ENCODE data around the gene MIEF1. TPM values are rescaled to one million over a fixed set of nuclear protein-coding genes. Genes with fewer than 3 reads are reported as not detected.
A peak's percentile ranks its signal among the peaks of the same experiment; 100 is the strongest.

MIEF1 gene
- total and polyA plus RNA-seq, 2 experiments from 2014 or later = 13.2 to 40.1 TPM

GRCh38 chr22:39504071-39504470 is 2.0 kb downstream of the MIEF1 start:
- Histone ChIP-seq H3K27me3 (ENCODE audit: insufficient read depth) (peaks cover 54% of the 10 kb centered on the region), H3K4me2 (no peak overlapping the region), H3K27ac (ENCODE audit: low read depth) (no peak overlapping the region), H3K4me1 (ENCODE audit: insufficient read depth) (peaks cover 13% of the 10 kb centered on the region), H3K9me2 (ENCODE audit: insufficient read depth) (no peaks in the 10 kb centered on the region), H2AFZ (no peak overlapping the region), H3K4me3 (no peak overlapping the region), H4K20me1 (replicated peaks; ENCODE audit: insufficient read depth) (peaks cover 52% of the 10 kb centered on the region), H3K36me3 (ENCODE audit: insufficient read depth) (peaks cover 19% of the 10 kb centered on the region), H3K79me2 (replicated peaks; ENCODE audit: insufficient read depth) (peaks cover 35% of the 10 kb centered on the region), H3F3A (replicated peaks; ENCODE audit: low read depth) (peaks cover 22% of the 10 kb centered on the region)
- Mint-ChIP-seq H3K27ac (no peak overlapping the region), H3K36me3 (ENCODE audit: low read depth) (peaks cover 49% of the 10 kb centered on the region), H3K27me3 (ENCODE audit: insufficient read depth, low read depth, poor library complexity) (peaks cover 62% of the 10 kb centered on the region), H3K4me1 (peaks cover 11% of the 10 kb centered on the region), H3K9me3 (no peaks in the 10 kb centered on the region; the same call in 1 of the 3 replicates), H3K4me3 (peak overlapping the region; percentile 88; the same call in 2 of the 3 replicates)
- TF ChIP-seq ZNF114 (CRISPR knock-in tag; IDR thresholded peaks at IDR 0.05) = no peak
- no peak for TF ChIP-seq CREB1 (CRISPR knock-in tag; IDR thresholded peaks at IDR 0.05; ENCODE audit: low read depth)
- TF ChIP-seq, protein P1, sequence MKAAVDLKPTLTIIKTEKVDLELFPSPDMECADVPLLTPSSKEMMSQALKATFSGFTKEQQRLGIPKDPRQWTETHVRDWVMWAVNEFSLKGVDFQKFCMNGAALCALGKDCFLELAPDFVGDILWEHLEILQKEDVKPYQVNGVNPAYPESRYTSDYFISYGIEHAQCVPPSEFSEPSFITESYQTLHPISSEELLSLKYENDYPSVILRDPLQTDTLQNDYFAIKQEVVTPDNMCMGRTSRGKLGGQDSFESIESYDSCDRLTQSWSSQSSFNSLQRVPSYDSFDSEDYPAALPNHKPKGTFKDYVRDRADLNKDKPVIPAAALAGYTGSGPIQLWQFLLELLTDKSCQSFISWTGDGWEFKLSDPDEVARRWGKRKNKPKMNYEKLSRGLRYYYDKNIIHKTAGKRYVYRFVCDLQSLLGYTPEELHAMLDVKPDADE (IDR thresholded peaks at IDR 0.05) = no peak
- TF ChIP-seq EZH2phosphoT487 (IDR thresholded peaks at IDR 0.05; ENCODE audit: unreplicated experiment) = no peak
- TF ChIP-seq JUNB (IDR thresholded peaks at IDR 0.05; ENCODE audit: unreplicated experiment) = no peak
- TF ChIP-seq EZH2 (IDR thresholded peaks at IDR 0.05; ENCODE audit: low read depth, unreplicated experiment) = no peak
- TF ChIP-seq ZNF462 (CRISPR knock-in tag; IDR thresholded peaks at IDR 0.05) = no peak
- no peak for TF ChIP-seq STAT1 (IDR thresholded peaks at IDR 0.05; ENCODE audit: unreplicated experiment)
- TF ChIP-seq REST (IDR thresholded peaks at IDR 0.05; ENCODE audit: unreplicated experiment) = no peak
- TF ChIP-seq, protein P2, sequence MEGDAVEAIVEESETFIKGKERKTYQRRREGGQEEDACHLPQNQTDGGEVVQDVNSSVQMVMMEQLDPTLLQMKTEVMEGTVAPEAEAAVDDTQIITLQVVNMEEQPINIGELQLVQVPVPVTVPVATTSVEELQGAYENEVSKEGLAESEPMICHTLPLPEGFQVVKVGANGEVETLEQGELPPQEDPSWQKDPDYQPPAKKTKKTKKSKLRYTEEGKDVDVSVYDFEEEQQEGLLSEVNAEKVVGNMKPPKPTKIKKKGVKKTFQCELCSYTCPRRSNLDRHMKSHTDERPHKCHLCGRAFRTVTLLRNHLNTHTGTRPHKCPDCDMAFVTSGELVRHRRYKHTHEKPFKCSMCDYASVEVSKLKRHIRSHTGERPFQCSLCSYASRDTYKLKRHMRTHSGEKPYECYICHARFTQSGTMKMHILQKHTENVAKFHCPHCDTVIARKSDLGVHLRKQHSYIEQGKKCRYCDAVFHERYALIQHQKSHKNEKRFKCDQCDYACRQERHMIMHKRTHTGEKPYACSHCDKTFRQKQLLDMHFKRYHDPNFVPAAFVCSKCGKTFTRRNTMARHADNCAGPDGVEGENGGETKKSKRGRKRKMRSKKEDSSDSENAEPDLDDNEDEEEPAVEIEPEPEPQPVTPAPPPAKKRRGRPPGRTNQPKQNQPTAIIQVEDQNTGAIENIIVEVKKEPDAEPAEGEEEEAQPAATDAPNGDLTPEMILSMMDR (conservative IDR thresholded peaks at IDR 0.05; ENCODE audit: low read depth in 2 of 2) = no peak
- no peak for TF ChIP-seq NANOG (IDR thresholded peaks at IDR 0.05; ENCODE audit: borderline replicate concordance)
- TF ChIP-seq ZNF331 (CRISPR knock-in tag; IDR thresholded peaks at IDR 0.05; ENCODE audit: low read depth) = no peak
- TF ChIP-seq POLR2AphosphoS5 (IDR thresholded peaks at IDR 0.05; ENCODE audit: low read depth) = no peak
- no peak for DNase-seq (ENCODE audit: low spot score)
- no peak for ATAC-seq

Measured in GM23338 (cell line).